Fibroblast of peridontal ligament (primary cell): Measurements from ENCODE around the gene WDR7.

Source experiments
- DNase-seq: peaks from one replicate; pipeline ENCODE4 v3.0.0-alpha.2; 2010; ENCODE audit errors: extremely low read depth

The WDR7 gene

GRCh38 chr18:56990678-56991077 is 339.5 kb downstream of the WDR7 start:
- no peak for DNase-seq

GRCh38 chr18:56992777-56993176 is 341.6 kb downstream of the WDR7 start:
- peak; percentile 15 for DNase-seq

- DNase-seq = no peak
These were observed 344.5 kb downstream of the WDR7 start for GRCh38 chr18:56995579-56996188.

GRCh38 chr18:56997200-56997599 is 346.0 kb downstream of the WDR7 start:
- DNase-seq = no peak

- no peak for DNase-seq
These were observed 348.7 kb downstream of the WDR7 start for GRCh38 chr18:56999823-57000222.

- DNase-seq = no peak
These were observed 351.5 kb downstream of the WDR7 start for GRCh38 chr18:57002627-57003026.

GRCh38 chr18:57003342-57003741 is 352.2 kb downstream of the WDR7 start:
- DNase-seq = no peak

- DNase-seq = peak; percentile 53
These were observed 353.4 kb downstream of the WDR7 start for GRCh38 chr18:57004366-57005121.

- DNase-seq = no peak
These were observed 357.0 kb downstream of the WDR7 start for GRCh38 chr18:57008001-57008686.

GRCh38 chr18:57009844-57010243 is 358.7 kb downstream of the WDR7 start:
- DNase-seq = peak; percentile 26

- DNase-seq = no peak
These were observed 363.7 kb downstream of the WDR7 start for GRCh38 chr18:57014772-57015413.

- no peak for DNase-seq
These were observed 364.3 kb downstream of the WDR7 start for GRCh38 chr18:57015451-57015850.

- DNase-seq = no peak
These were observed 367.7 kb downstream of the WDR7 start for GRCh38 chr18:57018845-57019244.

- no peak for DNase-seq
These were observed 371.6 kb downstream of the WDR7 start for GRCh38 chr18:57022716-57023115.

- peak; percentile 17 for DNase-seq
These were observed 372.2 kb downstream of the WDR7 start for GRCh38 chr18:57023275-57023882.

GRCh38 chr18:57025540-57025939 is 374.4 kb downstream of the WDR7 start:
- no peak for DNase-seq

- peak; percentile 38 for DNase-seq
These were observed 375.2 kb downstream of the WDR7 start for GRCh38 chr18:57026316-57026715.

GRCh38 chr18:57027190-57027708 is 376.1 kb downstream of the WDR7 start:
- DNase-seq = no peak

GRCh38 chr18:57029761-57030160 is 378.6 kb downstream of the WDR7 start:
- no peak for DNase-seq

GRCh38 chr18:57030417-57030816 is 379.3 kb downstream of the WDR7 start:
- DNase-seq = no peak

GRCh38 chr18:57035590-57035989 is 384.4 kb downstream of the WDR7 start:
- DNase-seq = no peak

GRCh38 chr18:57038395-57038794 is 387.2 kb downstream of the WDR7 start:
- no peak for DNase-seq
